ENCODE results near the gene RAB31. TPM values are rescaled to one million over a fixed set of nuclear protein-coding genes. Genes with fewer than 3 reads are reported as not detected.

RAB31 gene
- total RNA-seq, 2 donors from 2014 or later, result 0.42 to 0.82 TPM

DNA sequence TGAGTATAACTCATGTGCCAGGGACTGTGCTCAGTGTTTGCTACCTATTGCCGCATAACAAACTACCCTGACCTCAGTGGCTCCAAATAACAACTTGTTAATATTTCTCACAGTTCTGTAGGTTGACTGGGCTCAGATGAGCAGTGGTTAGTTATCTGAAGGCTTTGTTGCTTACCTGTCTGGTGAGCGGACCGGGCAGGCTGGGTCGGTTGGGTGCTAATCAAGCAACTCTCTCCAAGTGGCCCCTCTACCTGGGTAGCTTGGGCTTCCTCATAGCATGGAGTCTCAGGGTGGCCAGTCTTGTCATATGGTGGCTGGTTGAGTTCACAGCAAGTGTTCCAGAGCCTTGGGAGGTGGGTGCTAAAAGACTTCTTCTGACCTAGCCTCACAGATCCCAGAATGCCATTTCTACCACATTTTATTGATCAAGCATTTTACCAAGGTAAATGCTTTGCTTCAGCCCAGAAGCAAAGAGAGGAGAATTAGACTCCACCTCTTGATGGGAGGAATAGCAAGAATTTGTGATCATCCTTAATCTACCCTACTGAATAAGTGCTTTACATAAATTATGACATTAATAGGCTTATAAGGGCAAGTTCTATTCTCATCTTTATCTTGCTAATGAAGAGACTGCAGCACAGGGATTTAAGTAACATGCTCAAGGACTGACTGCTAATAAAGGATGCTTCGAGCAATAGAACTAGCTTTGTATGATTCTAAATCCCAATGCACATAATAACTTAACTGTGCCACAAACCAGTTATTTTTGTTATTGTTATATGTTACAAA lies 16.9 kb downstream of the RAB31 start:
- no peaks in the 10 kb centered on the region for H3K4me1 Mint-ChIP-seq (ENCODE audit: low read depth)
- no peak for ATAC-seq (replicated peaks in 1 of 2)
- no peak overlapping the region for H3K4me3 Mint-ChIP-seq
- no peaks in the 10 kb centered on the region for H3K36me3 Mint-ChIP-seq (ENCODE audit: insufficient read depth in 2 of 2)
- H3K9me3 Mint-ChIP-seq, result no peaks in the 10 kb centered on the region
- H3K27ac Mint-ChIP-seq, result no peak overlapping the region
- no peak for DNase-seq
- peaks cover 19% of the 10 kb centered on the region for H3K27me3 Mint-ChIP-seq (ENCODE audit: low read depth)

DNA sequence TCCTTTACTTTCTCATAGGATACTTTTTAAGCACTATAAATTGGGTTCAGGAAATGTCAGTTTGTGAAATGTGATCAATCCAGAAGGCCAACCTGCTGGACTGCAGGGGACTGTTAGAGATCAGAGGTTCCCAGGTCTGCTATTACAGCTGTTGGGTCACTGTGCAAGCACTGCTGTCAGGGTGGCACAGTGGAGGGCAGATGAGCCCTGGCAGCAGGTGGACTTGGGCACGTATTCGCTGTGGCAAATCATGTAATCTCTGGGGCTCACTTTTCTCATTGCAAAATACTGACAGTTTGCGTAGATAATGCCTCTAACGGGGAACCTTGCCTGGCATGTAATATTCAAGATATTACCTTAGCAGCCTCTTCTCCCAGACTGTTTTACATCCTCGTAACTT lies 18.1 kb downstream of the RAB31 start:
- Mint-ChIP-seq H3K4me1 (ENCODE audit: low read depth) (no peaks in the 10 kb centered on the region), H3K27me3 (ENCODE audit: low read depth) (peaks cover 24% of the 10 kb centered on the region), H3K4me3 (no peak overlapping the region), H3K36me3 (ENCODE audit: insufficient read depth in 2 of 2) (no peaks in the 10 kb centered on the region), H3K9me3 (no peaks in the 10 kb centered on the region), H3K27ac (no peak overlapping the region)
- no peak for DNase-seq
- ATAC-seq (replicated peaks in 1 of 2), result no peak

DNA sequence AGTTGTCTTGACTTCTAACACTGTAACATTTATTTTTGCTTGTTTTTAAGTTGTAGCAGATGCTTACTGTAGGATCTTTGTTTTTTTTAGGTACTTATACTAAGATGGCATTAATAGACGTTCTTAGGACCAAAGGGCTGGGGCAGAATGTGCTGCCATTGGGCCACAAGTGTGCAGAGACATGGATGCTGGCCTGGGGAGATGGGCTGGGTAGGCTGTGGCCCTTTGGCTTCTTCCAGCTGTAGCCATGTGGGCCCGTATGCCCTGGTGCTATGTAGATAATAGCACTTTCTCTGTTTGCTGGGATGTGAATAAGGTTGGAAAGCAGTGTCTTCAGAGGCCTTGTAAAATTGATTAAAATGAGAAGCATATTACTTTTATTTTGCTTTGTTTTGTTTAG lies 18.8 kb downstream of the RAB31 start:
- Mint-ChIP-seq H3K4me3 (no peak overlapping the region), H3K27ac (no peak overlapping the region), H3K9me3 (no peaks in the 10 kb centered on the region), H3K4me1 (ENCODE audit: low read depth) (no peaks in the 10 kb centered on the region), H3K36me3 (ENCODE audit: insufficient read depth in 2 of 2) (no peaks in the 10 kb centered on the region), H3K27me3 (ENCODE audit: low read depth) (peaks cover 27% of the 10 kb centered on the region)
- DNase-seq, result no peak
- ATAC-seq (replicated peaks in 1 of 2), result no peak

DNA sequence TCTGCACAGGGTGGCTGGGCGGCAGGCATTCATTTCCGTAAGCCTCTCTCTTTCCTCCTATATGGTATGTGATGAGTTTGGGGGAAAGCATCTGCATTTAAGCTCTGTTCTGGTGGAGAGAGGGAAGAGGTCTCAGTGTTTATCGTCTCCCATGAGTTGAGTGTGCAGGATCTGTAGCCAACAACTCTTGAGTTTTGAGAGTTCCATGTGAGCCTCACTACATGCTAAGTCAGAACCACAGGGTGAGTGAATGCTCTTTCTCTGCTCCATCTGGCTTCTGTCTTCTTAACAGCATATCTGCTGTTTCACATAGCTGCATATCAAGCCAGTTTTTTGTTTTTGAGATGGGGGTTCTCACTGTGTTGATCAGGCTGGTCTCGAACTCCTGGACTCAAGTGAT lies 22.7 kb downstream of the RAB31 start:
- no peaks in the 10 kb centered on the region for H3K36me3 Mint-ChIP-seq (ENCODE audit: insufficient read depth in 2 of 2)
- no peak overlapping the region for H3K4me3 Mint-ChIP-seq
- H3K27ac Mint-ChIP-seq, result no peak overlapping the region
- ATAC-seq (replicated peaks in 1 of 2), result no peak
- peaks cover 30% of the 10 kb centered on the region for H3K27me3 Mint-ChIP-seq (ENCODE audit: low read depth)
- DNase-seq, result no peak
- no peaks in the 10 kb centered on the region for H3K4me1 Mint-ChIP-seq (ENCODE audit: low read depth)
- H3K9me3 Mint-ChIP-seq, result no peaks in the 10 kb centered on the region

GRCh38 chr18:9731380-9731779 lies 23.3 kb downstream of the RAB31 start:
- Mint-ChIP-seq H3K36me3 (ENCODE audit: insufficient read depth in 2 of 2) (no peaks in the 10 kb centered on the region), H3K27ac (no peak overlapping the region), H3K4me3 (no peak overlapping the region), H3K27me3 (ENCODE audit: low read depth) (peaks cover 26% of the 10 kb centered on the region), H3K4me1 (ENCODE audit: low read depth) (no peaks in the 10 kb centered on the region), H3K9me3 (no peaks in the 10 kb centered on the region)
- no peak for DNase-seq
- ATAC-seq (replicated peaks in 1 of 2), result no peak

- Mint-ChIP-seq H3K27ac (no peak overlapping the region), H3K27me3 (ENCODE audit: low read depth) (peaks cover 26% of the 10 kb centered on the region), H3K36me3 (ENCODE audit: insufficient read depth in 2 of 2) (no peaks in the 10 kb centered on the region), H3K4me1 (ENCODE audit: low read depth) (no peaks in the 10 kb centered on the region), H3K9me3 (no peaks in the 10 kb centered on the region), H3K4me3 (no peak overlapping the region)
- DNase-seq (no peak), ATAC-seq (replicated peaks in 1 of 2) (no peak)
These were observed 23.9 kb downstream of the RAB31 start for GRCh38 chr18:9732031-9732430.

GRCh38 chr18:9734189-9734588 lies 26.1 kb downstream of the RAB31 start:
- no peaks in the 10 kb centered on the region for H3K4me1 Mint-ChIP-seq (ENCODE audit: low read depth)
- H3K27ac Mint-ChIP-seq, result no peak overlapping the region
- no peaks in the 10 kb centered on the region for H3K36me3 Mint-ChIP-seq (ENCODE audit: insufficient read depth in 2 of 2)
- no peak overlapping the region for H3K4me3 Mint-ChIP-seq
- H3K9me3 Mint-ChIP-seq, result no peaks in the 10 kb centered on the region
- DNase-seq (no peak), ATAC-seq (replicated peaks in 1 of 2) (no peak)
- peaks cover 26% of the 10 kb centered on the region for H3K27me3 Mint-ChIP-seq (ENCODE audit: low read depth)

DNA sequence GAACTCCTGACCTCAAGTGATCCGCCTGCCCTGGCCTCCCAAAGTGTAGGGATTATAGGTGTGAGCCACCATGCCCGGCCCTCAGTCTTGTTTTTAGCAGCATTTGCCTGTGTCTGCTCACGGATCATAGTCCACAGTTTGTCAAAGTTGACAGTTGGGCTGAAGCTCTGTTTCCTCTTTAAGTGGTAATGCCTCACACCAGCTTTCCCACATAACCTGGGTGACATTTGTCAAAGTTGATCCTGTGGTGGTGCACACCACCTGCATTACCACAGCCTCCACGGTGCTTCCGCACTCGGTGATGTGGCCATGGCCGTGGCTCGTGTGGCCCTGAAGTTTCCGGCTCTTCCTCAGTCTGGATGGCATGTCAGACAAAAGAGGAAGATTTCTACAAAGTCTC lies 27.1 kb downstream of the RAB31 start:
- ATAC-seq (replicated peaks in 1 of 2) (no peak), DNase-seq (no peak)
- peaks cover 25% of the 10 kb centered on the region for H3K27me3 Mint-ChIP-seq (ENCODE audit: low read depth)
- no peak overlapping the region for H3K27ac Mint-ChIP-seq
- no peaks in the 10 kb centered on the region for H3K4me1 Mint-ChIP-seq (ENCODE audit: low read depth)
- H3K4me3 Mint-ChIP-seq, result no peak overlapping the region
- H3K9me3 Mint-ChIP-seq, result no peaks in the 10 kb centered on the region
- H3K36me3 Mint-ChIP-seq (ENCODE audit: insufficient read depth in 2 of 2), result no peaks in the 10 kb centered on the region

- no peak overlapping the region for H3K4me3 Mint-ChIP-seq
- DNase-seq (no peak), ATAC-seq (replicated peaks in 1 of 2) (no peak)
- H3K4me1 Mint-ChIP-seq (ENCODE audit: low read depth), result no peaks in the 10 kb centered on the region
- H3K9me3 Mint-ChIP-seq, result no peaks in the 10 kb centered on the region
- H3K27me3 Mint-ChIP-seq (ENCODE audit: low read depth), result peaks cover 19% of the 10 kb centered on the region
- H3K27ac Mint-ChIP-seq, result no peak overlapping the region
- no peaks in the 10 kb centered on the region for H3K36me3 Mint-ChIP-seq (ENCODE audit: insufficient read depth in 2 of 2)
These were observed 27.8 kb downstream of the RAB31 start for GRCh38 chr18:9735879-9736278.

- Mint-ChIP-seq H3K4me1 (ENCODE audit: low read depth) (no peaks in the 10 kb centered on the region), H3K4me3 (no peak overlapping the region), H3K27ac (no peak overlapping the region), H3K9me3 (no peaks in the 10 kb centered on the region), H3K27me3 (ENCODE audit: low read depth) (peaks cover 14% of the 10 kb centered on the region), H3K36me3 (ENCODE audit: insufficient read depth in 2 of 2) (no peaks in the 10 kb centered on the region)
- ATAC-seq (replicated peaks in 1 of 2), result no peak
- no peak for DNase-seq
These were observed 28.3 kb downstream of the RAB31 start for GRCh38 chr18:9736286-9736835.

DNA sequence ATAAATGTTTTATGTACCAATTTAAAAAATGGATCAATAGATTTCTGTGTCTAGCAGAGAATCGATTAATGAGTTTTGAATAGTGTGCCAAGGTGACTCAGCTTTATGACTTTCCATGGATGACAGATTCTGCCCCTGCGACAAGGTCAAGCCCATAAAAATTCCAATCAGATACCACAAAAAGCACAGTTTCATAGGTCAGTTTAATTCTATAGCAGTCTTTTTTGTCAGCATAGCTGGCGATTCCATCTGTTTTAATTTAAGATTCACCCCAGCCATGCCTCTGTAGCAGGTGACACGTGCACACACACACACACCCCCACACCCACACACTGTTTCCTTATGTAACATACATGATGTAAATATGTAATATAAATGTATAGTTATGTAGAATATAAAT lies 28.9 kb downstream of the RAB31 start:
- Mint-ChIP-seq H3K4me1 (ENCODE audit: low read depth) (no peaks in the 10 kb centered on the region), H3K27me3 (ENCODE audit: low read depth) (peaks cover 11% of the 10 kb centered on the region), H3K36me3 (ENCODE audit: insufficient read depth in 2 of 2) (no peaks in the 10 kb centered on the region), H3K4me3 (no peak overlapping the region), H3K9me3 (no peaks in the 10 kb centered on the region), H3K27ac (no peak overlapping the region)
- DNase-seq (no peak), ATAC-seq (replicated peaks in 1 of 2) (no peak)

- H3K36me3 Mint-ChIP-seq (ENCODE audit: insufficient read depth in 2 of 2), result no peaks in the 10 kb centered on the region
These were observed 29.5 kb downstream of the RAB31 start for GRCh38 chr18:9737472-9738121.

GRCh38 chr18:9738266-9738969 lies 30.3 kb downstream of the RAB31 start:
- Mint-ChIP-seq H3K27ac (no peak overlapping the region), H3K36me3 (ENCODE audit: insufficient read depth in 2 of 2) (no peaks in the 10 kb centered on the region), H3K4me1 (ENCODE audit: low read depth) (no peaks in the 10 kb centered on the region), H3K9me3 (no peaks in the 10 kb centered on the region), H3K27me3 (ENCODE audit: low read depth) (peaks cover 14% of the 10 kb centered on the region), H3K4me3 (no peak overlapping the region)
- ATAC-seq (replicated peaks in 1 of 2) (no peak), DNase-seq (no peak)

More at GRCh38 chr18:9737472-9738121, 29.5 kb downstream of the RAB31 start:
- Mint-ChIP-seq H3K27ac (no peak overlapping the region), H3K27me3 (ENCODE audit: low read depth) (peaks cover 12% of the 10 kb centered on the region), H3K4me1 (ENCODE audit: low read depth) (no peaks in the 10 kb centered on the region), H3K4me3 (no peak overlapping the region), H3K9me3 (no peaks in the 10 kb centered on the region)
- DNase-seq (no peak), ATAC-seq (replicated peaks in 1 of 2) (no peak)
